Measurements from ENCODE around the gene CDK5RAP1. TPM values are rescaled to one million over a fixed set of nuclear protein-coding genes. Genes with fewer than 3 reads are reported as not detected.

CDK5RAP1 gene
- total and polyA plus RNA-seq, 2 of the 4 experiments (the other 2 are of a cell fraction), result 23.9 to 28.1 TPM

DNA sequence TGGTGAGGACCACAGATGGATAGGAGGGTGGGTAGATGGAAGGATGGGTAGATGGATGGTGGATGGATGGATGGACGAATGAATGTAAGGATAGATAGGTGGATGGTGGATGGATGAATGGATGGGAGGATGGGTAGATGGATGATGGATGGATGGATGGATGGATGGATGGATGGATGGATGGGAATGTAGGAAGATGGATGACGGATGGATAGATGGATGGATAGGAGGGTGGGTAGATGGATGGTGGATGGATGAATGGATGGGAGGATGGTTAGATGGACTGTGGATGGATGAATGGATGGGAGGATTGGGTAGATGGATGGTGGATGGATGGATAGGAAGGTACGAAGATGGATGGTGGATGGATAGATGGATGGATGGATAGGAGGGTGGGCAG lies 67.2 kb downstream of the CDK5RAP1 start:
- 33 to 100% methylated on average over 2 to 3 of the region's 3 CpGs for WGBS, 2 experiments (ENCODE audit: extremely low coverage in 2 of 2, insufficient read length in 1 of 2)
- CTCF ChIA-PET, result no interaction called here
- Histone ChIP-seq H4K5ac (ENCODE audit: low read depth, low read length) (no peak overlapping the region), H3K18ac (ENCODE audit: low read depth, low read length) (no peak overlapping the region), H3K4ac (ENCODE audit: low read depth, low read length) (no peak overlapping the region), H4K20me1 (ENCODE audit: insufficient read depth, low read length) (no peaks in the 10 kb centered on the region), H4K8ac (ENCODE audit: low read depth in 2 of 2, low read length in 2 of 2) (no peak overlapping the region), H3K27ac (ENCODE audit: insufficient read depth, low read length) (no peak overlapping the region), H3K9me1 (ENCODE audit: insufficient read depth, low read length) (0 out of 2 replicates have a peak, but pooled peaks cover 3% of the 10 kb centered on the region), H3K4me3 (ENCODE audit: insufficient read depth, low read depth, low read length) (no peak overlapping the region), H2AFZ (replicated peaks; ENCODE audit: low read length, poor library complexity) (peak overlapping the region; percentile 21), H3K79me1 (ENCODE audit: low read depth in 1 of 2, low read length in 2 of 2) (no peaks in the 10 kb centered on the region), H3K9ac (ENCODE audit: low read depth, low read length) (no peak overlapping the region), H3K14ac (replicated peaks; ENCODE audit: low read depth, low read length) (no peak overlapping the region), H2AK5ac (ENCODE audit: low read depth, low read length) (no peak overlapping the region), H3K4me2 (ENCODE audit: low read depth, low read length) (no peak overlapping the region), H2BK5ac (ENCODE audit: low read depth, low read length, poor library complexity, severe bottlenecking) (no peak overlapping the region), H3K27me3 (ENCODE audit: control insufficient read depth, insufficient read depth, low read length) (peaks cover 40% of the 10 kb centered on the region), H4K91ac (ENCODE audit: insufficient read depth, low read depth, low read length) (no peak overlapping the region), H2BK120ac (ENCODE audit: low read depth, low read length) (no peak overlapping the region), H3K4me1 (ENCODE audit: control insufficient read depth, insufficient read depth, low read length) (no peaks in the 10 kb centered on the region), H3K36me3 (ENCODE audit: control insufficient read depth, insufficient read depth, low read length) (no peaks in the 10 kb centered on the region), H2BK15ac (ENCODE audit: low read depth, low read length) (no peak overlapping the region), H3K56ac (ENCODE audit: extremely low read depth, insufficient read depth, low read length) (no peak overlapping the region), H2BK20ac (ENCODE audit: low read depth, low read length) (no peak overlapping the region), H3K9me3 (ENCODE audit: control insufficient read depth, insufficient read depth, low read length) (no peaks in the 10 kb centered on the region), H3K23ac (ENCODE audit: low read depth, low read length) (no peak overlapping the region), H2AK9ac (replicated peaks; ENCODE audit: low read depth, low read length, poor library complexity) (peak overlapping the region; percentile 42)
- DNase-seq (no peak), ATAC-seq (ENCODE audit: low read depth) (no peak)
- intact Hi-C loops (cut with micrococcal nuclease), result no loop called here
- BruUV-seq (replicated peaks), result no TSS peak
- in situ Hi-C loops (cut with MboI; ENCODE audit: low sequenced_read_pairs), result no loop called here
- dilution Hi-C loops (cut with HindIII; ENCODE audit: low sequenced_read_pairs, unreplicated experiment), result no loop called here
- no peak for TF ChIP-seq CTCF (conservative IDR thresholded peaks at IDR 0.05; ENCODE audit: low read depth, low read length)
- POLR2A ChIA-PET (ENCODE audit: unreplicated experiment), result no interaction called here

Data from IMR-90 (cell line).